Measurements from ENCODE around the gene RAP1GAP.

Gene RAP1GAP

GRCh38 chr1:21661886-21662285 lies 7.3 kb downstream of the RAP1GAP start:
- no peak for DNase-seq

DNA sequence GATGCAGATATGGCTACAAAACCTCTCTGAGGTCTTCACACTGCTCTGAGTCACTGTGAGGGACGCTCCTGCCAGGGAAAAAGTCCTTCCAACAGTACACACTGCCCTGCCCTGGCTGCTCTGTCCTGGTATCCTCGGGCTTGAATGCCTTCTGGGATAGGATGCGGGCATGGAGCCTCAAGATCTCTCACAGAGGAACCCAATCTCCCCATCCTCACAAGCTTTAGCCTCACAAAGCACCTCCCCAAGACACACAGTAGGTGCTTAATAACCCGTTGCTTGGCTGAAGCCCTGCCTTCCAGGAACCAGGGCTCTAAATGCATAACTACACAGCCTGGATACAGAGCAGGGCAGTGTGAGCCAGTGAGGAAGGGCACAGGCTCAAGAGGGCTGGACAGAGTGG lies 9.2 kb downstream of the RAP1GAP start:
- no peak for DNase-seq

DNA sequence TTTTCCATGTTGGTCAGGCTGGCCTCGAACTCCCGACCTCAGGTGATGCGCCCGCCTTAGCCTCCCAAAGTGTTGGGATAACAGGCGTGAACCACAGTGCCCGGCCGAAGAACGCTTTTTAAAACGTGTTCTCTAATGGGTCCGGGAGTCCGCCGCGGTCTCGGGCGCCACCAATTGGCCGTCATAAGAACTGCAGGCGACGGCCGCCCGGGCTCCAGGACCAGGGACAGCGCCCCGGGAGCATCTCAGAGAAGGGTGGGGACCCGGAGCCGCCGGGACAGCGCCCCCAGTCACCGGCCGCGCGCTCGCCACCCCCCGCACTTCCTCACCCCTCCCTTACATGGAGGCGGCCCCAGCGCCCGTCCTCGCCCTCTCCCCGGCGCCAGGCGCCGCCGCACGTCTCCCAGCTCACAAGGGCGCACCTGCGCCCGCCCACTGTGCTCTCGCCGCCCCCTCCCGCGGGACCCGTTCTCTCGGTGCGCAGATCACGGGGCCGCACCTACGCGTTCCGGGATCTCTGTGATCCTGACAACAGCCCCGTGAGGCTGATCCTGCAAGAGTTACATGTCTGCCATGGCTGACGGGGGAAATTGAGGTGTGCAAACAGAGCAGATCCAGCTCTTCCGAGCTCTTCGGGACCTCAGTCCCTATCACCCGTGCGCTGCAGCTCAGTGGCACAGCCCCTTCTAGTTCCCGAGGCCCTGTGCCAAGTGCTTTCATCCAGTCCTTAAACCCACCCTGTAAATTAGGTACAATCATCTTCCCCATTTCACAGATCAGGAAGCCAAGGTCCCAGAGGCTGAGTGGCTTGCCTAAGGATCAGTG lies 9.8 kb downstream of the RAP1GAP start:
- DNase-seq = peak; percentile 94

DNA sequence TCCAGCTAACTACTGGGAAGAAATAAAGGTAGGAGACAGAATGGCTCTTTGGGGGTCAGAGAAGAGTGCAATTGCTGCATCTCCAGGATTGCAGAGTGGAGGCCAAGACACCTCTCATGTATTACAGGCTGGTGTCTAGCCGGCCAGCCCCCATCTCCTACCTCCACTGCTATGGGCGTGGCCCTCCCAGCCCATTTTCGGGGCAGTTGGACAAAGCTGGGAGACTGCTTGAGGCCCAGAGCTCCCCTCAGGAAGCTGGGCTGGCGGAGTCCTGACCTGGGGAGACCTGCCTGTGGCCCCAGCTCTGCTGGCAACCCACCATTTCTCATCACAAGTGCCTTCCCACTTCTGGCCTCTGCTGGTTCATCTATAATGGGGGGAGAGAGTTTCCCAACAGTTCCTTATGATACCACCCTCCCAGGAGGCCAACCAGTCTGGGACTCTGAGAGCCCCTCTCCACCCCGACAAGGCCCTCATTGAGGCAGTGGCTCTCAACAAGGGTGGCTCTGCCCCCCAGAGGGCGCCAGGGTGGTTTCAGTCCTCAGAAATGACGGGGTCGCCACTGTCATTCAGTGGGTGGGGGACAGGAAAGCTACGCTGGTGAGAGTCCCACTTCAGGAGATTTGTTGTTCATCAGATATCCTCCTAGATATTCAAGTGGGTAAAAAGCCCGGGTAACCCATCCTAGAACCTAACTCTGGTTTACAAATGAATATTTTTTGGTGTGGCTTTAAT lies 11.5 kb downstream of the RAP1GAP start:
- no peak for DNase-seq

DNA sequence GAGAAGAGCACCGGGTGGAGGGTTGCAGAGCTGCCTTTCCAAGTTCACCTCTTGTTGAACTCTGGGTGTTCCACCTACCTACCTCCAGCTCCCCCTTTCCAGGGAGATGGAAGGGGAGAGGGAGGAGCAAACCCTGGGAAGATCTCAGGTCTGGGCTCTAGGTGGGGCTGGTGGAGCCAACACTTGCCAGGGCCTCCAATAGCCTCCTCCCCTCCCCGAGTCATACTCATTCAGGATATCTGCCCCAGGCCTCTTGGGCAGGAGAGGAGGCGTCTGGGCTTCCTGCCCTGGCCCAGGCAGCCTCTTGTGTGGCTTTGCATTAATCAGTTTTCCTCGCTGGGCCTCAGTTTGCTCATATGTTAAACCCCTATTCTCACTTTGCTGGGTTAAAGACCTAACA lies 13.4 kb downstream of the RAP1GAP start:
- DNase-seq = no peak

DNA sequence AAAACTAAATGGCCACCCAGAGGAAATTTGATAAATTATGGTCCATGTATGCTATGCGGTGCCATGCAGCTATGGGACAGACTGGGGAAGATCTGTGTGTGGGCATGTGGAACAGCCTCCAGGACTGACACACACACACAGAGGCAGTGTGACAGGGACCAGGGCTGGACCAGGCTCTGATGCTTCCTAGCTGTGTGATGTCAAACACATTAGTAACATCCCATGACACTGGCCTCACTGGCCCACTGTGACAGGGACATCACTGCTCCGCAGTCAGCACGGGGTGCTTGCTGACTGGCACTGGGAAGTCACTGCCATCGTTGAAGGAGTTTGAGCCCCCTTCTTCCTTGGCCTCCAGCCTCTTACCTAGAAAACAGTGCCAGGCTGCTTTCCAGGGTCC lies 13.9 kb downstream of the RAP1GAP start:
- no peak for DNase-seq

DNA sequence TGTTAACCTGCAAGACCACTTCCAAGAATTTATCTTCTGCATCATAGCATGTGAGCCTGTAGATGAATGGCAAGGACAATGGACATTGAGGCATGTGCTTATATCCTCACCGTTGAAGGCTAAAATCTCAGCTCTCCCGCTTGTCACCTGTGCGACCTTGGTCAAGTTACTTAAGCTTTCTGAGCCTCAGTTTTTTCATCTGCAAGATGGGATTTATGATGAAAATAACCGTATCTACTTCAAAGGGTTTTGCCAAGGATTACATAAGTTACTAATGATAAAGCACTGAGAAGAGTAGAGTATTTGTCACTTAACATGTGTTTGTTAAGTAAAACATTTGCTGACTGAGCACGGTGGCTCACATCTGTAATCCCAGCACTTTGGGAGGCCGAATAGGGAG lies 14.9 kb downstream of the RAP1GAP start:
- DNase-seq = no peak

- DNase-seq = no peak
These were observed 15.4 kb downstream of the RAP1GAP start for GRCh38 chr1:21653744-21654100.

DNA sequence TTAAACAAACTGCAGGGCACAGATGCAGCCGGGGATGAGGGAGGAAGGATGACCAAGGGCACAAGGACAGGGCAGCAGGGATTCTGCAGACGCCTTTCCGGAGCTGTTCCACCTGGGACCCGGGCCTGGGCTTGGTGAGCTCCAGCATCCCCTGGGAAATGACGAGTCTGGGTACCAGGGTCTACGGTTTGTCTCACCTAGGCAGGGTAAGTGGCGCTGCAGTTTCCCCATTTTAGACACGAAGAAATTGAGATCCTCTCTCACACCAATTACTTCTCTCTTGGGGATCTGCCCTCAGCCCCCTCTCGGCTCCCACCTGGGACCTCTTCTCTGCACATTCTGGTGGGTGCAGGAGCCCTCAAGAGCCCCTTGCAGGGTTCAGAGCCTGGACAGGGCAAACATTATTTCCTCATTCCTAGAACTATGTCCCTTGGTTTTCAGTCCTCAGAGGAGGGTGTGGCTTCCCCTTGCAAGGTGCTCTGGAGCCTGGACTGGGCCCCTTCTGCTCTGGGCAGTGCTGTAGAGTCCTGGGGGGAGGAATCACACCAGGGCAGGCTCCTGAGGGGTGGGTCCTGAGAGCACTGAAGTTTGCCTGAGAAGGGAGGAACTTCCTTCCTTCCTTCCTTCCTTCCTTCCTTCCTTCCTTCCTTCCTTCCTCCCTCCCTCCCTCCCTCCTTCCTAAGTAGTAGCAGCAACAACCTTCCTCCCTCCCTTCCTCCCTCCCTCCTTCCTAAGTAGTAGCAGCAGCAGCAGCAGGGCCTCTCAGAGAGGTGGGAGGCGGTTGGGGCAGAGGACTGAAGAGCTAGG lies 16.0 kb downstream of the RAP1GAP start:
- no peak for DNase-seq

GRCh38 chr1:21652101-21652936 lies 16.8 kb downstream of the RAP1GAP start:
- no peak for DNase-seq

GRCh38 chr1:21651214-21652042 lies 17.7 kb downstream of the RAP1GAP start:
- peak; percentile 67 for DNase-seq

DNA sequence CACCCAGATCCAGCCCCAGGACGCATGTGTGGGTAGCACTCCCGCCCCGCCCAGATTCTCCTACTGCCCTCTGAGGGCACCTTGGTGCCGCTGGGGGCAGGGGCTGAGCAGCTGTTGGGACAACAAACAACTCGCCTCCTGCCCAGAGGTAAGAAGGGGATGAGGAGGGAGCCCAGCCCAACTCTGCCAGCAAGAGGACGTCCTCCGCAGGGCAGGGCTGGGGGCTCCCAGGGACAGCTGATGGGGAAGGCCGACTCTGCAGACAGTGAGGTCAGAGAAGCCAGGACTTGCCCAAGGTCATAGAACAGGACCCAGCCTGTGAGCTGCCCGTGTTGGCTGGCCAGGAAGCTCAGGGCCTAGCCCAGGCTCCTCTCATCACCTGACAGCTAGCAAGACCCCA lies 18.8 kb downstream of the RAP1GAP start:
- DNase-seq = no peak

DNA sequence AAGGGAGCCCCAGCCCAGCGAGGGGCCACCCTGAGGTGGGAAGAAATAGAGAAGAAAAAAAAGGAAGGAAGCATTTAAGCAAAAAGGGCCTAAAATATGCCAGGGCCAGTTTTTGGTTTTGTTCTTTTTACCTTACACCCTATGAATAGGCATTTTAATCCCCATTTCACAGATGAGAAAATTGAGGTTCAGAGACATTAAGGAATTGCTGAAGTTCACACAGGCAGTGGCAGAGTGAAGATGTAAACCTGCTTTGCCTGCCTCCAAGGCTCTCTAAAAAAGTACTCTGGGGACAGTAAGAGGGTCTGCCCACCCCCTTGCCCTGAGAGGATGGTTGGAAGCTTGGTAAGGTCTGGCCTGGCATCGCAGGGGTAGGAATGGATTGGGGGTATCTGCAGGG lies 19.8 kb downstream of the RAP1GAP start:
- DNase-seq = no peak

- DNase-seq = no peak
These were observed 20.4 kb downstream of the RAP1GAP start for GRCh38 chr1:21648791-21649190.

GRCh38 chr1:21648352-21648730 lies 20.8 kb downstream of the RAP1GAP start:
- DNase-seq = no peak

GRCh38 chr1:21647431-21648351 lies 21.5 kb downstream of the RAP1GAP start:
- no peak for DNase-seq

DNA sequence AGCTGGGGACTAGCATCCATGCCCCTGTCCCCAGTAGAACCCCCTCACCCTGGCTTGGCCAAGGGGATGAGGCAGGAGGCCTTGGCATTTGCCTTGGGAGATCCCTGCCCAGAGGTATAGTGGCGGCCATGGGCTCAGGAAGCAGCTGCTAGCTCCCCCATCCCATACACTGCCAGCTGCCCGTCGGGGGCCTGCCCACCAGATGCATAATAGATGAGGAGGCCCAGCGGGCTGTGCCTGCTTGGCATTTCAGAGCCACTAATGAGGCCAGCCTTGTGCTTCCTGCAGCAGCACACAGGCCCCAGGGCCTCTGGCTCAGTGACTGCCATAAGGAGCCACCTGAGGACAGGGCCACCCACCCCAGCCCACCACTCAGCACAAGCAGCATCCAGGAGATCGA lies 23.6 kb downstream of the RAP1GAP start:
- no peak for DNase-seq

DNA sequence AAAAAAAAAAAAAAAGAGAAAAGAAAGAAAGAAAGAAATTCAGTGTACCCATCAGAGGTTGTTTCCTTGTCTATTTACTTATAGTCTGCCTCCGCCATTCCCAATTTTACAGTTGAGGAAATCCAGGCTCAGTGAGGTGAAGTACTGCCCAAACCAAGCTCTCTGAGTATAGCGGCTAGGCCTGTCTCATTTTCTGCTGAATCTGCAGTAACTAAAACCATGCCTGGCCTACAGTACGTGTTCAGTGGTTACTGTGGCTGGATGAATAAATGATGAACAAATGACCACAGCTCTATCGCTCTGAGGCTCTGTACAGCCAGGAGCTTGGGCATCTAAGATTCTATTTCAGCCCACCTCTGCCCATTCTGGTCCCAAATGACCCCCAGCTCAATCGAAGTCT lies 24.3 kb downstream of the RAP1GAP start:
- no peak for DNase-seq

GRCh38 chr1:21644348-21644747 lies 24.8 kb downstream of the RAP1GAP start:
- no peak for DNase-seq

GRCh38 chr1:21643624-21644023 lies 25.5 kb downstream of the RAP1GAP start:
- DNase-seq = no peak
